HepG2 (cell line): ENCODE measurements around the gene TMEM141. TPM values are rescaled to one million over a fixed set of nuclear protein-coding genes. Genes with fewer than 3 reads are reported as not detected.

Source experiments
- ATAC-seq: fragments of 200-7000 bp; cut with Tn5 transposase; 3 replicates; pipeline ENCODE4 v1.9.1; 2020; ENCODE audit warnings: mild to moderate bottlenecking, moderate library complexity
- BruUV-seq: library from RNA; stranded (reverse); fragments of 400-500 nt; replicated peaks from 2 replicates; lab custom pipeline; 2021; lab: Mats Ljungman, UMichigan
- CTCF ChIA-PET: fragments of 300-600 bp; formaldehyde crosslinking; extraction: SDS; loops from one replicate; lab custom pipeline; 2021; ENCODE audit warnings: low total read pairs, inconsistent platforms, low intra/inter-chr PET ratio; lab: Yijun Ruan, JAX
- POLR2A ChIA-PET: fragments of 350-600 bp; sonication (Branson Sonifier 250); formaldehyde crosslinking; loops from one replicate; lab custom pipeline; 2020; ENCODE audit warnings: antibody characterized with exemption, inconsistent platforms; lab: Yijun Ruan, JAX
- DNase-seq: peaks from one replicate; pipeline ENCODE4 v3.0.0-alpha.2; 2015; ENCODE audit warnings: low spot score
- FAIRE-seq: peaks from 3 replicates; lab custom pipeline; 2011; peaks lifted over from hg19 to GRCh38; lab: Jason Lieb, UNC
- H2AFZ ChIP-seq: one replicate; pipeline ENCODE4 v1.6.1; 2011; ENCODE audit warnings: low read length, inconsistent platforms
- H3K27ac ChIP-seq: fragments of 300-600 bp; 3 replicates; pipeline ENCODE4 v1.8.0; 2011; ENCODE audit warnings: mixed run types, mild to moderate bottlenecking, mixed read lengths, low read length, inconsistent platforms; ENCODE audit not compliant: insufficient read depth; ENCODE audit errors: extremely low read length
- H3K27me3 ChIP-seq, 2 experiments: fragments of 200-600 bp in 1 of 2; 2 replicates in 1 of 2; 3 replicates in 1 of 2; pipeline versions ENCODE4 v1.6.0 to v1.8.0; 2011; ENCODE audit warnings: low read length in 2 of 2, mild to moderate bottlenecking in 2 of 2, moderate library complexity in 2 of 2, inconsistent platforms in 1 of 2; ENCODE audit not compliant: insufficient read depth in 2 of 2, control insufficient read depth in 1 of 2
- H3K36me3 ChIP-seq, 2 experiments: fragments of 200-600 bp in 1 of 2; replicated peaks in 1 of 2; 2 replicates in 1 of 2; 3 replicates in 1 of 2; pipeline versions ENCODE4 v1.5.1 to v1.8.0; 2011; ENCODE audit warnings: low read length in 2 of 2, inconsistent platforms in 1 of 2; ENCODE audit not compliant: insufficient read depth in 2 of 2, control insufficient read depth in 1 of 2
- H3K4me1 ChIP-seq: 2 replicates; pipeline ENCODE4 v1.5.1; 2012; ENCODE audit warnings: low read length, inconsistent platforms; ENCODE audit not compliant: insufficient read depth
- H3K4me2 ChIP-seq: 2 replicates; pipeline ENCODE4 v1.6.0; 2011; ENCODE audit warnings: low read depth, low read length, inconsistent platforms
- H3K4me3 ChIP-seq, 3 experiments: fragments of 200-600 bp in 1 of 3; sonication (generic), shearing (Covaris generic) in 1 of 3; replicated peaks in 1 of 3; 2 replicates each; pipeline ENCODE4 v1.5.1; 2011 to 2016; ENCODE audit warnings: low read length in 3 of 3, inconsistent platforms in 2 of 3, low read depth in 2 of 3, mild to moderate bottlenecking in 2 of 3, control low read depth in 1 of 3, mixed read lengths in 1 of 3; ENCODE audit not compliant: insufficient read depth in 1 of 3
- H3K79me2 ChIP-seq: one replicate; pipeline ENCODE4 v1.6.1; 2011; ENCODE audit warnings: low read length, inconsistent platforms; ENCODE audit not compliant: insufficient read depth
- H3K9ac ChIP-seq: 2 replicates; pipeline ENCODE4 v1.6.0; 2011; ENCODE audit warnings: mild to moderate bottlenecking, low read depth, low read length, inconsistent platforms; ENCODE audit not compliant: insufficient read depth
- H3K9me3 ChIP-seq: 2 replicates; pipeline ENCODE4 v1.5.1; 2012; ENCODE audit warnings: mild to moderate bottlenecking, low read length
- H4K20me1 ChIP-seq: 2 replicates; pipeline ENCODE4 v1.6.0; 2011; ENCODE audit warnings: inconsistent platforms, mild to moderate bottlenecking, low read length, moderate library complexity; ENCODE audit not compliant: insufficient read depth
- ATAD3A ChIP-seq: sonication (generic); formaldehyde crosslinking; IDR thresholded peaks from 2 replicates; pipeline ENCODE4 v1.4.0; 2020; ENCODE audit warnings: missing genetic modification reagents
- CCAR2 ChIP-seq: fragments of 200-400 bp; formaldehyde crosslinking; optimal IDR thresholded peaks from 2 replicates; pipeline ENCODE3; 2018; ENCODE audit warnings: low read depth, mild to moderate bottlenecking, low read length, moderate library complexity
- HNRNPK ChIP-seq: fragments of 200-400 bp; formaldehyde crosslinking; IDR thresholded peaks from 2 replicates; pipeline ENCODE4 v1.6.1; 2018; ENCODE audit warnings: low read length, low read depth, moderate library complexity, mild to moderate bottlenecking; ENCODE audit not compliant: poor library complexity, severe bottlenecking
- HNRNPLL ChIP-seq: fragments of 200-400 bp; formaldehyde crosslinking; IDR thresholded peaks from 2 replicates; pipeline ENCODE4 v1.6.1; 2017; ENCODE audit warnings: mild to moderate bottlenecking, low read depth, low read length; ENCODE audit not compliant: poor library complexity, severe bottlenecking
- KAT7 ChIP-seq: IDR thresholded peaks from 2 replicates; pipeline ENCODE4 v1.6.1; 2018; ENCODE audit warnings: borderline replicate concordance, missing compliant biosample characterization
- KDM4B ChIP-seq: sonication (generic); formaldehyde crosslinking; IDR thresholded peaks from 2 replicates; pipeline ENCODE4 v1.4.0; 2020; ENCODE audit warnings: missing genetic modification reagents
- KDM5B ChIP-seq: sonication (generic); formaldehyde crosslinking; IDR thresholded peaks from 2 replicates; pipeline ENCODE4 v1.4.0; 2020; ENCODE audit warnings: missing genetic modification reagents, mild to moderate bottlenecking, borderline replicate concordance
- SMAD9 ChIP-seq: sonication (generic); formaldehyde crosslinking; IDR thresholded peaks from 2 replicates; pipeline ENCODE4 v1.5.1; 2020; ENCODE audit warnings: mild to moderate bottlenecking, missing genetic modification reagents
- TAF15 ChIP-seq: fragments of 200-400 bp; formaldehyde crosslinking; IDR thresholded peaks from one replicate; pipeline ENCODE4 v1.6.1; 2018; ENCODE audit warnings: mild to moderate bottlenecking, low read depth, low read length; ENCODE audit not compliant: poor library complexity, severe bottlenecking
- ZBTB38 ChIP-seq: sonication (generic); formaldehyde crosslinking; IDR thresholded peaks from 2 replicates; pipeline ENCODE4 v1.5.1; 2020; ENCODE audit warnings: mild to moderate bottlenecking, missing genetic modification reagents
- ZNF891 ChIP-seq: sonication (generic); formaldehyde crosslinking; IDR thresholded peaks from 2 replicates; pipeline ENCODE4 v1.5.0; 2020; ENCODE audit warnings: mild to moderate bottlenecking, missing genetic modification reagents
- ZSCAN29 ChIP-seq: sonication (generic); formaldehyde crosslinking; conservative IDR thresholded peaks from 2 replicates; pipeline ENCODE4 v1.4.0; 2020; ENCODE audit warnings: mild to moderate bottlenecking, missing genetic modification reagents
- WGBS: methylation state at CpG from one replicate; pipeline ENCODE4 v1.1.6; 2017; ENCODE audit warnings: low lambda C conversion rate; 5-methylcytosine and 5-hydroxymethylcytosine counted together
- in situ Hi-C: cut with HindIII; loops from 2 replicates; pipeline ENCODE4 v1.10.0; 2017; ENCODE audit warnings: low pct_unique_long_range_greater_than_20kb; ENCODE audit not compliant: extremely low pct_ligation_motif_present
- intact Hi-C: fragments of 100-400 bp; cut with micrococcal nuclease; formaldehyde crosslinking; loops from one replicate; pipeline ENCODE4 v1.10.0; 2022; ENCODE audit not compliant: unreplicated experiment
- polyA plus RNA-seq, 8 experiments: library from polyadenylated mRNA; depleted of rRNA in 3 of 8; stranded (reverse) in 7 of 8; unstranded in 1 of 8; fragments of >200 nt; fragmentation: Illumina TruSeq in 4 of 8; extraction: Trizol in 4 of 8; gene quantifications; 2 replicates each; pipeline versions ENCODE4 v1.2.1 to v1.2.3, GENCODE V29; 2011 to 2016; ENCODE audit warnings: low read depth in 4 of 8, missing spikeins in 1 of 8, mixed read lengths in 1 of 8; ENCODE audit not compliant: insufficient read depth in 1 of 8
- total RNA-seq, 5 experiments: library from RNA; depleted of rRNA; stranded (reverse); fragments of >200 nt; fragmentation: Illumina TruSeq; extraction: Trizol; gene quantifications; 2 replicates each; pipeline ENCODE4 v1.2.3, GENCODE V29; 2016; ENCODE audit warnings: low read depth in 1 of 5
- TF ChIP-seq, protein P1 (sequence below): sonication (generic); formaldehyde crosslinking; IDR thresholded peaks from 2 replicates; pipeline ENCODE4 v1.5.1; 2020; ENCODE audit warnings: missing genetic modification reagents, mild to moderate bottlenecking, borderline replicate concordance
- TF ChIP-seq, protein P2 (sequence below): sonication (generic); formaldehyde crosslinking; IDR thresholded peaks from 2 replicates; pipeline ENCODE4 v1.4.0; 2020; ENCODE audit warnings: mild to moderate bottlenecking, low read depth, missing genetic modification reagents
- TF ChIP-seq, protein P3 (sequence below): sonication (generic); formaldehyde crosslinking; IDR thresholded peaks from 2 replicates; pipeline ENCODE4 v1.8.0; 2022; ENCODE audit warnings: missing genetic modification reagents, mild to moderate bottlenecking, moderate library complexity, borderline replicate concordance
- TF ChIP-seq, protein P4 (sequence below): sonication (generic); formaldehyde crosslinking; IDR thresholded peaks from 2 replicates; pipeline ENCODE4 v1.9.0; 2021; ENCODE audit warnings: missing genetic modification reagents, mild to moderate bottlenecking, borderline replicate concordance

TMEM141 gene
- total and polyA plus RNA-seq, 2 of the 13 experiments (the other 11 are each of a cell fraction or from before 2014, with no cell fraction given): 81.0 to 202 TPM

DNA sequence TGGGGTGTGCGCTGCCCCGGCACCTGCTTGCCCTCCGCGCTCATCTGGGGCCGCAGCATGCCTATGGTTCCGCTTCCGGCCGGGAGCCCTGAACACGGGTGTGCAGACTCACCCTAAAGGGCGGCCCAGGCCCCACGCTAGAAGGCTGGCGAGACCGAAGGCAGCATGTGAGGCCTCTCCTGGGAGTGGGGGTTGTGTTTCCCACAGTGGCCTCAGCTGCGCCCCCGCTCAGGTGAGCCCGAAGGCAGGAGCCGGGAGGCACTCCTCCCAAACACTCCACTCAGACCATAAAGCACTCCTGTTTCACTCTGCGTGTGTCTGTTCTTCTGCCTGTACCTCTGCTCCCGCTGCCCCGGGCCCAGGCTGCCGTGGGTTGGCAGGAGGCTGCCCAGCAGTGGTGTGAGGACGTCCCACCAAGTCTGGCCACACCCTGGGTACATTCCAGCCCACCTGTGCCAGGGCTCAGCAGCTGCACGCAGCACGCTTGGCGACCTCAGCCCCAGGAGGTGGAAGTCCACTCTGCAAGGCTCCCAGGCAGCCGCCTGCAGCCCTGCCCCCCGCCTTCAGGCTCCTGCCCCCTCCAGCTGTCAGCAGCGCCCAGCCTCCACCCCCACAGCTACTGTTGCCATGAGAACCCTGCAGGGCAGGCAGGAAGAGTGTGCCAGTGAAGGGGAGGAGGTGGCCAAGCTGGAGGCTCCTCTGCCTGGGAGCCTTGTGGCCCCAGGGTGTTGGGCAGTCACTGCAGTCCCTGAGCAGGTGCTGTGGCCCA lies 49.9 kb downstream of the TMEM141 start:
- Histone ChIP-seq H3K27ac (peak overlapping the region; percentile 62), H3K4me2 (peak overlapping the region; percentile 77)
- POLR2A ChIA-PET: interaction anchor here (1.5 to 1.7 kb wide), 2 partner anchors 45 to 50 kb away, joined by 3 to 5 read pairs; partner anchors contain the start of genes TMEM141 and TRAF2
- TF ChIP-seq, protein P1, sequence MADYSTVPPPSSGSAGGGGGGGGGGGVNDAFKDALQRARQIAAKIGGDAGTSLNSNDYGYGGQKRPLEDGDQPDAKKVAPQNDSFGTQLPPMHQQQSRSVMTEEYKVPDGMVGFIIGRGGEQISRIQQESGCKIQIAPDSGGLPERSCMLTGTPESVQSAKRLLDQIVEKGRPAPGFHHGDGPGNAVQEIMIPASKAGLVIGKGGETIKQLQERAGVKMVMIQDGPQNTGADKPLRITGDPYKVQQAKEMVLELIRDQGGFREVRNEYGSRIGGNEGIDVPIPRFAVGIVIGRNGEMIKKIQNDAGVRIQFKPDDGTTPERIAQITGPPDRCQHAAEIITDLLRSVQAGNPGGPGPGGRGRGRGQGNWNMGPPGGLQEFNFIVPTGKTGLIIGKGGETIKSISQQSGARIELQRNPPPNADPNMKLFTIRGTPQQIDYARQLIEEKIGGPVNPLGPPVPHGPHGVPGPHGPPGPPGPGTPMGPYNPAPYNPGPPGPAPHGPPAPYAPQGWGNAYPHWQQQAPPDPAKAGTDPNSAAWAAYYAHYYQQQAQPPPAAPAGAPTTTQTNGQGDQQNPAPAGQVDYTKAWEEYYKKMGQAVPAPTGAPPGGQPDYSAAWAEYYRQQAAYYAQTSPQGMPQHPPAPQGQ (CRISPR knock-in tag): no peak
- TF ChIP-seq KDM5B (CRISPR knock-in tag) (peak; percentile 51; the same call in 1 of the 2 replicates), CCAR2 (no peak), ZNF891 (CRISPR knock-in tag) (no peak), HNRNPK (peak; percentile 56), SMAD9 (CRISPR knock-in tag) (no peak), TAF15 (no peak), ATAD3A (no peak), KDM4B (no peak), ZSCAN29 (CRISPR knock-in tag) (no peak), KAT7 (no peak), ZBTB38 (CRISPR knock-in tag) (peak; percentile 80), HNRNPLL (no peak)
- TF ChIP-seq, protein P2, sequence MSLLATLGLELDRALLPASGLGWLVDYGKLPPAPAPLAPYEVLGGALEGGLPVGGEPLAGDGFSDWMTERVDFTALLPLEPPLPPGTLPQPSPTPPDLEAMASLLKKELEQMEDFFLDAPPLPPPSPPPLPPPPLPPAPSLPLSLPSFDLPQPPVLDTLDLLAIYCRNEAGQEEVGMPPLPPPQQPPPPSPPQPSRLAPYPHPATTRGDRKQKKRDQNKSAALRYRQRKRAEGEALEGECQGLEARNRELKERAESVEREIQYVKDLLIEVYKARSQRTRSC (CRISPR knock-in tag): peak; percentile 83; the same call in 1 of the 2 replicates
- TF ChIP-seq, protein P3, sequence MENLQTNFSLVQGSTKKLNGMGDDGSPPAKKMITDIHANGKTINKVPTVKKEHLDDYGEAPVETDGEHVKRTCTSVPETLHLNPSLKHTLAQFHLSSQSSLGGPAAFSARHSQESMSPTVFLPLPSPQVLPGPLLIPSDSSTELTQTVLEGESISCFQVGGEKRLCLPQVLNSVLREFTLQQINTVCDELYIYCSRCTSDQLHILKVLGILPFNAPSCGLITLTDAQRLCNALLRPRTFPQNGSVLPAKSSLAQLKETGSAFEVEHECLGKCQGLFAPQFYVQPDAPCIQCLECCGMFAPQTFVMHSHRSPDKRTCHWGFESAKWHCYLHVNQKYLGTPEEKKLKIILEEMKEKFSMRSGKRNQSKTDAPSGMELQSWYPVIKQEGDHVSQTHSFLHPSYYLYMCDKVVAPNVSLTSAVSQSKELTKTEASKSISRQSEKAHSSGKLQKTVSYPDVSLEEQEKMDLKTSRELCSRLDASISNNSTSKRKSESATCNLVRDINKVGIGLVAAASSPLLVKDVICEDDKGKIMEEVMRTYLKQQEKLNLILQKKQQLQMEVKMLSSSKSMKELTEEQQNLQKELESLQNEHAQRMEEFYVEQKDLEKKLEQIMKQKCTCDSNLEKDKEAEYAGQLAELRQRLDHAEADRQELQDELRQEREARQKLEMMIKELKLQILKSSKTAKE (CRISPR knock-in tag): peak; percentile 68; the same call in 1 of the 2 replicates
- TF ChIP-seq, protein P4, sequence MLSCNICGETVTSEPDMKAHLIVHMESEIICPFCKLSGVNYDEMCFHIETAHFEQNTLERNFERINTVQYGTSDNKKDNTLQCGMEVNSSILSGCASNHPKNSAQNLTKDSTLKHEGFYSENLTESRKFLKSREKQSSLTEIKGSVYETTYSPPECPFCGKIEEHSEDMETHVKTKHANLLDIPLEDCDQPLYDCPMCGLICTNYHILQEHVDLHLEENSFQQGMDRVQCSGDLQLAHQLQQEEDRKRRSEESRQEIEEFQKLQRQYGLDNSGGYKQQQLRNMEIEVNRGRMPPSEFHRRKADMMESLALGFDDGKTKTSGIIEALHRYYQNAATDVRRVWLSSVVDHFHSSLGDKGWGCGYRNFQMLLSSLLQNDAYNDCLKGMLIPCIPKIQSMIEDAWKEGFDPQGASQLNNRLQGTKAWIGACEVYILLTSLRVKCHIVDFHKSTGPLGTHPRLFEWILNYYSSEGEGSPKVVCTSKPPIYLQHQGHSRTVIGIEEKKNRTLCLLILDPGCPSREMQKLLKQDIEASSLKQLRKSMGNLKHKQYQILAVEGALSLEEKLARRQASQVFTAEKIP: no peak

More for the DNA sequence above, 49.9 kb downstream of the TMEM141 start:
- Histone ChIP-seq H3K9ac (no peak overlapping the region), H3K9me3 (no peaks in the 10 kb centered on the region), H4K20me1 (no peaks in the 10 kb centered on the region), H2AFZ (no peak overlapping the region), H3K79me2 (no peaks in the 10 kb centered on the region), H3K27me3 (no peaks in the 10 kb centered on the region), H3K4me3 (peak overlapping the region in 1 of 3 experiments; percentile 73; a peak in 1 of 6 replicates), H3K36me3 (peaks cover 9 to 10% of the 10 kb centered on the region in 2 experiments; a peak in 3 of 5 replicates), H3K4me1 (peaks cover 41% of the 10 kb centered on the region)
- FAIRE-seq: peak; percentile 67
- peak; percentile 73 for DNase-seq
- in situ Hi-C loops: loop anchor here (10.0 kb wide), 1 partner anchor 194 kb away; the partner anchor contains the start of gene FUT7
- BruUV-seq: no TSS peak
- 61% methylated on average over 14 of the region's 28 CpGs for WGBS
- intact Hi-C loops: no loop called here
- CTCF ChIA-PET: interaction anchor here (0.9 kb wide), 1 partner anchor 49 kb away, joined by 3 read pairs; no protein-coding TSS in a partner anchor
- peak; percentile 39 for ATAC-seq
